ENCODE measurements around the gene TBC1D10B.

TBC1D10B gene

DNA sequence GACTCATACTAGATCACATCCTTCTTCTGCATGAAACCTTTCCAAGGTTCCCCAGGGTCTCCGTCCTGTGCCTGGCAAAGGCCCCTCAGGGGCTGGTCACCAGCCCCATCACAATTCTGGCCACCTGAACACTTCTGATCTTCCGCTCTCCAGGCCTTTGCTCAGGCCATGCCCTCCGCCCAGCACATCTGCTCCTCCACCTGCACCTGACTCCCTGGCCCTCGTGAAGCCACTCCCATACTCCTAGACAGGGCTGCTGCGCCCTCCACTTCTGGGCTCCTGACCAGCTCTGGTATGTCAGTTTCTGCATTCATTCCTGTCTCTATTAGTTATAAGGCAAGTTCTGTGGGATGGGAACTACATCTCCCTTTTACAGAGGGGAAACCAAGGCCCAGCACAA is 2.4 kb upstream of the TBC1D10B start:
- no peak for DNase-seq

DNA sequence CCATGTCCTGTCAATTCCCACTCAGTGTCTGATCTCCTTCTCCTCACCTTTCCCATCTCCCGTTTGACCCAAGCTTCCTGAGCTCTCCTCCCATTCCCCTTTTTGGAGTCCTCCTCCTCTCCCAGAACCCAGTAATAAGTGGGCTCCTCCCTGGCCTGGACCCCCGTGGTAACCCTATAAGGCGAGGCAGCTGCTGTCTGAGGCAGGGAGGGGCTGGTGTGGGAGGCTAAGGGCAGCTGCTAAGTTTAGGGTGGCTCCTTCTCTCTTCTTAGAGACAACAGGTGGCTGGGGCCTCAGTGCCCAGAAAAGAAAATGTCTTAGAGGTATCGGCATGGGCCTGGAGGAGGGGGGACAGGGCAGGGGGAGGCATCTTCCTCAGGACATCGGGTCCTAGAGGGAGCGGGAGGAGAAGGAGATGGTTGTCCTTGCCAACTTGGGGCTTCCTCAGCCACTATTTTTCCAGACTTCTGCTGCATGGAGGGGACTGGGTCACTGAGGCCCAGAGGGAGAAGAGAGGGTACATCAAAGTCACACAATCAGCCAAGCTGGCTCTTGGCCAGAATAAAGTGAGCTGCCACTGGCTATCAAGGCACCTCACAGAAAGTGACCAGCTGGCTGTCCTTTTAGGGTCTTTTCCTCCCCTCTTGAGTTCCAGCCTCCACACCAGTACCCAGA is 1.9 kb upstream of the TBC1D10B start:
- DNase-seq: no peak

DNA sequence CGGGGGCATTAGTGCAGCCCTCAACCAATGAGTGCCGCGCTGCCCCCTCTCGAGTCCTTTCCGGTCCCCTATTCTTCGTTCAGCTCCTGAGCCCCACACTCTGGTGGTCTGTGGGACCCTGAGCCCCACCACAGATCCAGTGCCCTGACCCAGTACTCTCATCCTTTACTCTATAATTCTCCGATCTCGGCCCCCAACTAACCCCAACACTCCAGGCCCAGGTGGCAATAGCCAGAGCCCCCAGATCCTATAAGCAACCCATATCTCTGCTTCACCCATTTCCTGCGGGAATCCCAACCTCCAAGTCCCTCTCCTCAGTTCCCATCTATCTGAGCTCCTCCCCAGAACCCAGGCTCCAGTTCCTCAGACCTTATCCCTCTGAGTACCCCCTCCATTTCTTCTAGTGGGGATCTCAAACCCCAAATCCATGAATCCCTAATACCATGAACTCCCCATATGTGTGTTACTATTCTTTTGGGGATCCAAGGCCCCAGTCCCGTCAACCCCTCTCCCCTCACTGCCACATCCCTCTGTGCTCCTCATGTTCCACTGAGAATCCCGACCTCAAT is 1.0 kb upstream of the TBC1D10B start:
- no peak for DNase-seq

DNA sequence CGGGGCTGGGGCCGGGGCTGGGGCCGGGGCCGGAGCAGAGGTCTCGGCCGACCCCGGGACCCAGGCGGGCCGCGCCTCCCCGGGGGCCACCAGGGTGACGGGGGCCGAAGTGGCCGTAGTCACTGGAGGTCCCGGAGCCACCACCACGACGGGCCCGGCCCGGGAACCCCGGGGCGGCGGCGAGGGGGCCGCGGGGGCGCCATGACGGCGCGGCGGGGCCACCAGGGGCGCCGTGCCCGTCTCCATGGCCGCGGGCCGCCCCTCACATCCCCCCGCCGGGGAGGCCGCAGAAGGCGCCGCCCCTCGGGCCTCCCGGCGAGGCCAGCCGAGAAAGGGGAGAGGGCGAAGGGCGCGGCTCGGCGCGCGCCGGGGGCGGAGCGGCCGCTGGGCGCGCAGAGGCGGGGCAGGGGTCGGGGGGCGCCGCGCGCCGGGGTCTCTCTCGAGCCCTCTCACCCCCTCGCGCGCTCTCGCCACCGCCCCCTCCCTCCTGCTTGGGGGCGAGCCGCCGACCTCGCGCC is 297 bp downstream of the TBC1D10B start:
- no peak for DNase-seq

DNA sequence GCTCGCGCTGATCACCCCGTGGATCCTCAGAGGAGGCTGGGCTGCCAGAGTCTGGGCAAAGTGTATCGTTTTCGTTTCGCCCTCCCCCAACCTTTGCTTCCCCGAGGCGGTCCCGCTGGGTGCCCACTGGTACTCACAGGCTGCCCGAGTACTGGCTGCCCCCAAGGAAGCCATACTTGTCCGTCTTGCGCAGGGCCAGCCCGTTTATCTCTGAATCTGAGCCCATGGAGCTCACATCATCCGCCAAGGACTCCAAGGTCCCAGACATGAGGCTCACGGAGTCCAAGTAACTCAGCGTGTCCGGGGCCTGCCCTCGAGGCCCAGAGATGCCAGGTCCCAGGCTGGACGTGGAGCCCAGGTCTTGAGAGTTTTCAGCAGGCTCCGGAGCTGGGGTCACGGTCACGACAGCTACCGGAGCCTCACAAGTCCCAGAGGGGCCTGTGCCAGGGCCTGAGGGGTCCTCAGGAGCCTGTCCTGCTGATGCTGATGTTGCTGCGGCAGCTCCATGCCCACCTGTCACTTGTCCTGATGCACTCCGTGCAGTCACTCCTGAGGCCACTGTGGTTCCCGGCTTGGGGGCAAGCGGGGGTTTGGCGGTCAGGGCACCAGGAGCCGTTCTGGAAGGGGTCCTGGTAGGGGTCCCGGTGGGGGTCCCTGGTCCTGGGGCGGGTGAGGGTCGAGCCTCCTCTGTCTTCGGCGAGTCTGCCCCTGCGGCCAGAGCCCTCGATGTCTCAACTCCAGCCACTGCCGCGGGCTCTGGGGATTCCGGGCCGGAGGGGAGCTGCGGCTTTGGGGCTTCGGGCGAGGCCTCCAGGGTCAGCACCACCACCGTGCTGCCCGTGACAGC is 980 bp downstream of the TBC1D10B start:
- DNase-seq: peak; percentile 77

DNA sequence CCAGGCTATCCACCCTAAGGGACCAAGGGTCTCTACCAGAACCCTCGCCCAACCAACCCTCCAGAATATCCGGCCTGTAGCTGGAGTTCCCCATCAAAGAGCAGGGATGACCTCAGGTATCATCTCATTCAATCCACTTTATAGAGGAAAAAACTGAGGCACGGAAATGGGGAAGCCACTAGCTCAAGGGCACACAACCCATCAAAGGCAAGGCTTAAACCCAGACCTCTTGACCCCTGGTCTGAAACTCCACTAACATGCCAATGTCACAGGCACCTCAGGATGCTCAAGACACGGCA is 1.6 kb downstream of the TBC1D10B start:
- DNase-seq: no peak

DNA sequence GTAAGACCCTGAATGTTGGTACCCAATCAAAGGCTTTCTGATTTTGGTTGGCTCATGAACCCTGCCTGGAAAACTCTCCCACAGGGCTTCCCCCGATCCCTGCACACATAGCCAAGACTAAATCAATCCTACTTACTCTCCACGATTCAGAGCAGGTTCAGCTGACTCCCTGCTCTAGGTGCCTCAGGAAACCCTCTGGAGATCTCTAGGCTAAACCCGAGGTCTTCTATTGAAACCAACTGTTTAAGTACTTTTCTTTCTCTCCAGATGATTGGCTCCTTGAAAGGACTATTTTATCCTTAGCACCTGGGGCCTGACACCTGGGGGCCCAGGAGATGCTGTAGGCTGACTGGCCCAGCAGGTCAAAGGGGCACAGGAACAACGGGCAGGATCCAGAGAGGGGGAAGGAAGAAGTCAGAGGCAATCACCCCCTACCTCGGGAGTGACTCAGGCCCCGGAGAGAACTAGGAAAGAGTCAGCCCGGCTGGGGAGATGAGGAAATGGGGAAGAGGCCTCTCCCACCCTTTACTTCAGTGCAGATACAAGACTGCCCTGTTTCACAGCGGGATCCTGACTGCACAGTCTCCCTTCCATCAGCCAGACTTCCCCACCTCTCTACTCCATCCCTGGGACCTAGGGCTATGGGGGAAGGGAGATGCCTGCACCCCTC is 2.0 kb downstream of the TBC1D10B start:
- no peak for DNase-seq

DNA sequence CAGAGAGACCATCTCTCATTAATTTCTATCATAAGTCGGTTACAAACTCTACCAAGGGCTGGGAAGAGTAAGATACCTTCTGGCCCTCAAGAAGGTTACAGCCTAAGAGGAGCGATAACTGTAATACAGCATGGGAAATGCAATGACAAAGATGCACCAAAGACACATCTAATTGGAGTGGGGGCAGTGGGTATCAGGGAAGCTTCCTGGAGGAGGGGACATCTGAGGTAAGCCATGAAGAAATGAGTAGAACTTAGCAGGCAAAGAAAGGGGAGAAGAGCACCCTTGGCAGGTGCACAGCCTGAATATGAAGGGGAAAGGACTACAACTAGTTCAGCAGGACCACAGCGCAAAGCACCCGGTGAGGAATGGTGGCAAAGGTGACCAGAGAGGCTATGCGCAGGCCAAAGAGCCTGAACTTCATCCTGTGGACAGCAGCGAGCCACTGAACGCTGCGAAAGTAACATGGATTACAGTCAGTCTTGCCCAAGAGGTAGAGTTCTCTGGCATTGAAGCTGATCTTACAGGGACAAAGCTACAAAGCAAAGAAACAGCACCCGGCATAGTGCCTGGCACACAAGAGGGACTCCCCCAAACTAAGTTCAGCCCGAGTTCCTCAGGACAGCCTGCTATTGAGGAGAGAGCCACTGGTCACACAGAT is 2.8 kb downstream of the TBC1D10B start:
- DNase-seq: no peak

DNA sequence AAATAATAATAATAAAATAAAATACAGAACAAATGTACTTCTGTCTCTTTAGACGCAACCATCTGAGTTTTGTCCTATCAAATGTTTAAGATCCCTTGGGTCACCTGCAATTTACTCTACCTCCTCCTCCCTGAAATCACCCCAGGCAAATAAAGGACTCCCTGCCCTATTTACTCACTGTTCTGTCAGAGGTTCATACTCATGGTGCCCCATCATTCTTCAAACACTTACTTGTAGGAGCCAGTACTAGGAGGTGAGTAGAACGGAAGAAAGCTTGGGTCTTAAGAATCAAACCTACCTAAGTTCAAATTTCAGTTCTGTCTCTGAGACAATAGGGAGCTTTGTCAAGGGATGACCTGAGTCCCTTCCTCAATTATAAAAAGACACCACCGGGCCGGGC is 3.8 kb downstream of the TBC1D10B start:
- no peak for DNase-seq

DNA sequence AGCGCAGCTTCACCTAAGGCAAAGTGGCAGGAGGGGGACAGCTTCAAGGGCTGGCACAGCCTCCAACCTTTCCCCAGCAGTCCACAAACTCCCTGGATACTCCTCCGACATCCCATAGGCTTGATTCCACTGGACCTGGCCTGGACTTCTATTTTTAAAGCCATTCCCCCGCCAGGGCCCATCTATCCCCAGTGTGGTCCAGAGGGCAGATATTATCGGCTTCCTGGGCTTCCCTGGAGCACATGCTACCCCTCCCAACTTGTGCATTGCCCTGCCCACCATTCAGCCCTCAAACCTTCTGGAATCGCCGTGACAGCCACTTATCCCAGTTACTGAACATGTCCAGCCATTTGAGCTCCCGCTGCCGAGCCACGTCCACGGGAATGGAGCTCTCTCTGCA is 5.1 kb downstream of the TBC1D10B start:
- no peak for DNase-seq

DNA sequence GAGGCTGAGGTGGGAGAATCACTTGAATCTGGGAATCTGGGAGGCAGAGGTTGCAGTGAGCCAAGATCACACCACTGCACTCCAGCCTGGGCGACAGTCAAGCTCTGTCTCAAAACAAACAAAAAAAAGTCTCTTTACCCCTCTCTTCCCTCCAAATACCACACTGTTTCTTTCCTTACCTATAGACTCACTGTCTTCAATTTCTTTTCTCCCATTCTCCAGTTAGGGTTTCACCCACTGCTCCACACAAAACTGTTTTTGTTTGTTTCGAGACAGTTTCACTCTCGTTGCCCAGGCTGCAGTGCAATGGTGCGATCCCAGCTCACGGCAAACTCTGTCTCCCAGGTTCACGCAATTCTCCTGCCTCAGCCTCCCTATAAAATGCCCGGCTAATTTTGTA is 9.1 kb downstream of the TBC1D10B start:
- no peak for DNase-seq

DNA sequence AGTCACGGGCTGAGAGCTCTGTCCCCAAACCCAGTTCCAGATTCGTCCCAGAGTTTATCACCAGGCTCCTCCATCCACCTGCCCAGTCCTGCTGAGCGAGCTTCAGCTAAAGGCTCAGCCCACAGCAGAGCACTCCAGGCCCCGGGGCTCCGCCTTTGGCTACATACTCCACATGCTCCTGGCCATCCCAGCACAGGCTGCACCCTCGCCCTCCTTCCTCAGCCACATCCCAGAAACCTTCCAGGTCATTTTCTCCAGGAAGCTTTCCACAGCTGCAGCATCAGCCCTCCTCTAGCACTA is 10.5 kb downstream of the TBC1D10B start:
- no peak for DNase-seq

DNA sequence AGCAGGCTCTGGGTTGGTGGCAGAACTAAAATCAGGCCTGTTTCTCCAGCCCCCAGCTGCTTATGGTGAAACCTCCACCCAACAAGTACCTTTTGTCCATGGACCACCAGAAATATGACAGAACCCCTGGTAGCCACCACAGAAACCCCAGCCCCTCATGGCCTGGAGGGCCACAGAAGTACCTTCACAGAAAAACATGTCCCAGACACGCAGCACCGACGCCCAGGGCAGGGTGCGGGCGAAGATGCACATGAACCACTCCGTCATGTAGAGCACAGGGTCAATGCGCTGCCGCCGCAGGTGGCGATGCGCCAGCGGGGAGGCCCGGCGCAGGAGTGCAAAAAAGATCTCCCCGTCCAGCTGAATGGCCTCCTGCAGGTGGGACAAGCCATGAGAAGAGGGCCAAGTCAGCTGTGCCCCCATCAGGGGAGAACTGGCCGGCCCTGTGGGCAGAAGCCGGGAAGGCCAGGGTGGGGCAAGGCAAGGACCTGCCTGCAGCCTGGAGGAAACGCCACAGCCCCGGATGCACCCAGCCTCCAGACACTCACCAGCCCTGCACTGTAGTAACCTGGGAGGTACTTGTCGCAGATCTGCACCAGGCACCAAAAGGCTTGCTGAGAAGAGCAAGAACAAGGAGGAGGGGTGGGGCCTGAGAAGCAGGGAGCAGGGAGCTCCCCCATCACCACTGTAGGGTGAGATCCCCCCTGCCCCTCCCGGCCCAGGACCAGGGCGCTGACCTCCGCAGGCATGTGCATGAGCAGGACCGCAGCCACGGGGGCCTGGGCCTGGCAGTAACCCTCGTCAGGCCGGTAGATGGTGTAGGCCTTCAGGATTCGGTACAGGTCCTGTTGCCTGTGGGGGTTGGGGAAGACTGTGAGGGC is 11.1 kb downstream of the TBC1D10B start:
- DNase-seq: no peak

DNA sequence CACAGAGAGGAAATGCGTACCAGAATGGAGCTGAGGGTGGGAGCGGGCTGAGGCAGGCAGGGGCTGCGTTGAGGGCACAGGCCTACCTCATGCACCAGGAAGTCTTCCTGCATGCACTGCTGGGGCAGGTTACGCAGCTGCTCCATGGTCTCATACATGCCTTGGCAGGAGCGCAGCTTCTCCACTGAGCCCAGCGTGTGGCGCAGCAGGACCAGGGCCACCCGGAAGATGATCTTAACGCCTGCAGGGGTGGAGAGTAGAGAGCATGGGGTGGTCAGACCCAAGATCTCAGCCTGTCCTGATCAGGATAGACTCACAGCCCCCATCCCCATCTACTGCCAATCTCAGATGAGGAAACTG is 11.7 kb downstream of the TBC1D10B start:
- no peak for DNase-seq

DNA sequence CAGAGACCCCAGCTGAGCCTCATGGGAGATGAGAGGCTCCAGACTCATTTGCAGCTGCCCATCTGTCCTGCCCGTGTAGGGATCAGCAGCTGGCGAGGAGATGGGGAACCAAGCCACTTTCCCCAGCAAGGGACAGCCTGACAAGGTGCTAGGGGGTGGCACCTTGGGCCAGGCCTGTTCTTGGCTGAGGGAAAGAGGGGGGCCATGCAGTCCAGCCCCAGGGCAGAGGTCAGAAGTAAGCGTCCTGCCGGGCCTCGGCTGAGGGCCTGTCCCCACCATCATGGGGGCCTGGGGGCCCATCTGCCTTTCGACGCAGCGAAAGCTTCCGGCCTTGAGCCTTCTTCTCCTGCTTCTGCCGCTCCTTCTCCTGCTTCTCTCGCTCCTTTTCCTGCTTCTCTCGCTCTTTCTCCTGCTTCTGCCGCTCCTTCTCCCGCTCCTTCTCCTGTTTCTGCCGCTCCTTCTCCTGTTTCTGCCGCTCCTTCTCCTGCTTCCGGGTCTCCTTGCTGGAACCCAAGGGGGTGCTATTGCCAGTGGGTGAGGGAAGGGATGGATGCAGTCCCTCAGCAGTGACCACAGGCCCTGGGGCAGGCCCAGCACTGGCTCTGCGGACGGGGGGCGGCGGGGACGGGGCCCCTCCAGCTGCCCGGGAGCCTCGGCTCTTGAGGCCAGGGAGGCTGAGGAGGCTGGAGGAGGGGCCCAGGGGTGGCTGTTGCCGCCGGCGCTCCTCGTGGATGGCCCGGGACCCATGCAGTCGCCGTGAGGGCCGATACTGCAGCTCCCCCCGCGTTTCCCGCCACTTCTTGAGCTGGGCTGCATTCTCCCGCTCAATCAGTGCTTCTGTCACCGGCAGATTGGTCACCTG is 12.3 kb downstream of the TBC1D10B start:
- no peak for DNase-seq

DNA sequence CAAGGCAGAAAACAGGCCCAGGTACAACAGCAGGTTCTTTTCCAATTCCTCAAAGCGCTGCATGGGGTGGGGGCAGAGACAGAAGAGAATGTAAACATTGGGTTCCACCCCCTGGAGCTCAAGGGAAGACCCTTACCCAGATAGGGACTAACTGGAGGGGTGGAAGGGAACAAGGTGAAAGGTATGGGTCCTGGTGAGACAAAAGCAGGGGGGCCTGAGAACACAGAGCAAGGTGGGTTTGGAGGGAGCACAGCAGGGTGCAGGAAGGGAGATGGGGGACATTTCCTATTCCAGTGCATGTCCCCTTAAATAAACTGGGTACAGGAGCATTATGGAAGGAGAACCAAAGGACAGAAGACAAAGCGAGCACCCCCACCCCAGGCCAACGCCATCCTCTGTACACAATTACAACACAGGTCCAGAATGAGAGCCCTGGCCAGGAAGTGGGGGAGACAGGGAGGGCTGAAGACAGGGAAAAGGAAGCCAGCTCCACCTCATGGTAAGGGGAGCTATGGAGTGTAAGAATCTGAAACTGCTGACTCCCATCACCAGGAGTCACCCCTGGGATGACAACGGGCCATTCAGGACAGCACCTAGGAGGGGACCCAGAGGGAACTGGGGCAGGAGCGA is 13.1 kb downstream of the TBC1D10B start:
- DNase-seq: no peak

DNA sequence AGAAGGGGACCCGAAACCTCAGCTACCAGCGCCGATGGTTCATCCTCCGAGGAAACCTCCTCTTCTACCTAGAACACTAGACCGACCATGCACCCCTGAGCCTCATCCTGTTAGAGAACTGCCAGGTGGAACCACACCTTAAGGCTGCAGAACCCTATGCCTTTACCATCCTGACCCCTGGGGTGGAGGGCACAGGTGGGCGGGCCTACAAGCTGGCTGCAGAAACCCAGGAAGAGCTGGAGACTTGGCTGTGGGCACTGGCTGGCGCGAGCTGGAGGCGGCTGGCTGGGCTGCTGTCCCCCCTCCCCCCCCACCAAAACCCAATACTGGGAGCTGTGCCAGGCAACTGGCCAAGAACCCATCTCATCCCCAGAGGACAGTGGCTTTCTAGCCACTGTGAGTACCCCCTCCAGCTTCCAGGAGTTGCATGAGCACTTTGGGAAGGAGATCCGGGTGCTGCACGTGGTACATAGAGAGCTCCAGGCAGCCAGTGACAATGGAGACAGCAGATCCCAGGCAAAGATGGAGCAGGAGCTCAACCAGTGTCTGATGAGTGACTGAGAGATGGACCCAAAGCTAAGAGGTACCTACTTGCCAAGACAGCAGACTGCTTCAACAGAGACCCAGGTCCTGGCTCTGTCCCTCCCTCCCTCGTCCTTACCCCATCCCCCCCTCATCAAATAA is 13.8 kb downstream of the TBC1D10B start:
- DNase-seq: no peak

DNA sequence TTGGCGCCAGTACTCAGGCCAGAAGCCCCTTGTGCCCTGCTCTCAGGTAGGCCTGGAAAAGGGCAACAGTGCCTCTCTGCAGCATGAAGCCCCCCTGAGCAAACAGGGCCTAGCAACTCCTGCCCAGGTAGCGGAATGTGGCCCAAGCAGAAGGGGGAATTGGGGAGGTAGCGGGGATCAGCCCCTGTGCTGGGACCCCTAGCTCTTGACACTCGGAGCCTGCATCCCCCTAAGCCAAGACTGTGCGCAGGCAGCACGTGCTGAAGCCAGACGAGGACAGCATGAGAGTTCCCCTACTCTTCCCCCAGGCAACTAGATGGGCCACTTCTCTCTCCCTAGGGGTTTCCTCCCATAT is 14.4 kb downstream of the TBC1D10B start:
- no peak for DNase-seq

DNA sequence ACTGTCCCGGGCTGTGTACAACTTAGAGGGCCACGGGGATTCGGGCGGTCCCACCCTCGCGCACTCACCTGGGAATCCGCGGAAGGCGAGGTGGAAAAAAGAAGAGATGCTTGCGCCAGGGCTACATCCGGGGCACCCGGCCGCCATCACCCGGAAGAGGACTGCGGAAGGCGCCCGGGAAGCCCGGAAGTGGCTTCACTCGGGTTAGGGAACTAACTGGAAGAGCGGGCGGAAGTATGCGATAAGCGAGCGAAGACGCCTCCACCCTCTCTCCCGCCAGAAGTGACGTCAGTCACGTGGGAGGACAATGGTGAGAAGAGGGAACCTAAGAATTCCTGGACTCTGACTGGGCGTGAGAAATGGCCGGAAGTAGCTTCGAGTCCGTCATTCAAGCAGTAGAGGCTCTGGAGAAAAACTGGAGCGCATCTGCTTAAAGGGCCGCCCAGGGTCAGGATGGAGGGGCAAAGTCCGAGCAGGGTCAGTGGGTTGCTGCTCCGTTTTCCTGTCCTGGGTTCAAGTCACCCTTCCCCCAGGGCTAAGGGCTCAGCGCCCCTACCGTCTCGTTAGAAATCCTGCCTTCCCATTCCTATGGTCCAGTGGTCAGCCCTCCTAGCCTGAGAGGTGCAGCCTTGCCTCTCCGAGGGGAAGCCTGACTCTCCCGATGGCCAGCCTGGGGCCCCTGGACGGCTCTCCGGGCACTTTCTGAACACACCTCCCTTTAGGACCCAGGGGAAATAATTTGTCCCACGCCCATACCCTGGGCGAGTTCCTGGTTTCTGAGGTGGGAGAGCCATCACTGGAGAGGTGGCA is 14.9 kb downstream of the TBC1D10B start, which contains the start of gene CD2BP2:
TSS of gene CD2BP2 (minus strand) at position 165 of the 810 bp plus-strand sequence. CDS start 627 bp downstream, outside the sequence.
- DNase-seq: peak; percentile 95
